Calu3 (cell line): ENCODE data around the gene SIX3. TPM values are rescaled to one million over a fixed set of nuclear protein-coding genes. Genes with fewer than 3 reads are reported as not detected.
A peak's percentile ranks its signal among the peaks of the same experiment; 100 is the strongest.

ENCODE experiments used
- BruUV-seq: library from RNA; stranded (reverse); fragments of 400-500 nt; replicated peaks from 2 replicates; lab custom pipeline; 2021; lab: Mats Ljungman, UMichigan
- CTCF ChIA-PET: fragments of 300-600 bp; sonication (Branson Sonifier 250); formaldehyde crosslinking; loops from one replicate; lab custom pipeline; 2022; ENCODE audit warnings: antibody characterized with exemption; lab: Charles Lee
- DNase-seq: peaks from one replicate; pipeline ENCODE4 v3.0.0; 2022
- H3K27ac Mint-ChIP-seq: one replicate; pipeline ENCODE4 v1.8.0; 2022; ENCODE audit warnings: mixed read lengths; ENCODE audit not compliant: unreplicated experiment
- H3K27me3 Mint-ChIP-seq: one replicate; pipeline ENCODE4 v1.8.0; 2022; ENCODE audit warnings: mixed read lengths; ENCODE audit not compliant: unreplicated experiment
- H3K36me3 Mint-ChIP-seq: one replicate; pipeline ENCODE4 v1.8.0; 2022; ENCODE audit warnings: mild to moderate bottlenecking, moderate library complexity, mixed read lengths; ENCODE audit not compliant: insufficient read depth, unreplicated experiment
- H3K4me1 Mint-ChIP-seq: one replicate; pipeline ENCODE4 v1.8.0; 2022; ENCODE audit warnings: mild to moderate bottlenecking, low read depth, mixed read lengths; ENCODE audit not compliant: unreplicated experiment
- H3K4me3 Mint-ChIP-seq: one replicate; pipeline ENCODE4 v1.8.0; 2022; ENCODE audit warnings: mild to moderate bottlenecking, low read depth, moderate library complexity, mixed read lengths; ENCODE audit not compliant: unreplicated experiment
- H3K9me3 Mint-ChIP-seq: one replicate; pipeline ENCODE4 v1.8.0; 2022; ENCODE audit warnings: low read depth, mixed read lengths; ENCODE audit not compliant: unreplicated experiment
- CTCF ChIP-seq: fragments of 200-600 bp; IDR thresholded peaks from one replicate; pipeline ENCODE4 v1.8.0; 2022; ENCODE audit warnings: antibody characterized with exemption; ENCODE audit not compliant: unreplicated experiment
- intact Hi-C: fragments of 100-400 bp; cut with micrococcal nuclease; formaldehyde crosslinking; loops from one replicate; pipeline ENCODE4 v1.10.0; 2022; ENCODE audit not compliant: unreplicated experiment
- total RNA-seq: library from RNA; stranded (reverse); gene quantifications from 2 replicates; pipeline ENCODE4 v1.2.3, GENCODE V29; 2022

Gene SIX3
- total RNA-seq, 1 experiment from 2014 or later = not detected

- no peak overlapping the region for H3K27ac Mint-ChIP-seq
- no peaks in the 10 kb centered on the region for H3K36me3 Mint-ChIP-seq
- no peak for DNase-seq
- no peak overlapping the region for H3K4me3 Mint-ChIP-seq
- H3K27me3 Mint-ChIP-seq = peaks cover 28% of the 10 kb centered on the region
- peaks cover 9% of the 10 kb centered on the region for H3K4me1 Mint-ChIP-seq
- TF ChIP-seq CTCF = no peak
- CTCF ChIA-PET = interaction anchor here (0.6 kb wide), 1 partner anchor 631 kb away, joined by 4 read pairs; the partner anchor contains the start of gene SRBD1
- no TSS peak for BruUV-seq
- intact Hi-C loops = no loop called here
- no peaks in the 10 kb centered on the region for H3K9me3 Mint-ChIP-seq
Observed at GRCh38 chr2:44979581-44979980, 38.1 kb downstream of the SIX3 start.

DNA sequence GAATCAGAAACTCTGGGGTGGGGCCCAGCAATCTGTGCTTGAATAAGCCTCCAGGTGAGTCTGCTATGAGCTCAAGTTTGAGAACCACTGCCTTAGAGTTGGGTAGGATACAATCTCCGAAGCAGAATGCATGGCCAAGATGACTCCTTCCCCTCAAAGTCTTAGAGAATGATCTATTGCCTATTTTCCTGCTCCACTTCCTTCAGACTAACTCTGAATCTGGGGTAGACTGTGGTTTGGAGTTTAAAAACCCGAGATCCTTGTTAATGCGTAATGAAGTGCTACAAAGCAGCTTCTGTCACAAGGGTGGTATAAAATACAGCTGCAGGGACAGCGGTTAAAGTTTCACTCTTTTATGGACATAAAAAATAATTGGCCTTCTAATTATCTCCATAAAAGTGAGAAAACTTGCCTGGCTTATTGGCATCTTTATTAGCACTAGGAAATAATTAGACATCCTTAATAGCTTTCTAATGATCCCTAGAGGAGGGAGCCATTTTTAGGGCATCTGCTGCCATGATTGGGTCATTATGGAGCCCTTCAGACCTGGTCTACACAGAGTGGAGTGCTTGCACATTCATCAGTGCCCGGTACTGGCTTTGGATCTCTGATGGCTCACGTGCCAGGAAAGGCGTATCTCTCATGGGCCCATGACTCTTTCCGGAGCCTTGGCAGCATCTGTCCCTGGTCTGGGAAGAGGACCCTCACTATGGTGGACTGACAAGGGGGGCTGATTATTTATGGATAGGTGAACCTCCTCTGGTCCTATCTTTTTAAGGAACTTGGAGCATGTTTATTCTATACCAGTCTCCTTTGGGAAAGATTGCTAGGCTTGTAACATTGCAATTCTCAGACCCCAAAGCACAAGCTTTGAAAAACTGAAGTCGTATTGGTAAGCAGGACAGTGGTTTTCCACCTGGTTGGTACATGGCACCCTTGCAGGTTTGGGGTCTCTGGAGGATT lies 39.5 kb downstream of the SIX3 start:
- DNase-seq = no peak
- H3K4me3 Mint-ChIP-seq = no peak overlapping the region
- CTCF ChIA-PET = interaction anchor here (0.6 to 2.0 kb wide), 7 partner anchors 9 to 514 kb away, joined by 3 to 17 read pairs (median 4); no protein-coding TSS in a partner anchor
- H3K4me1 Mint-ChIP-seq = peaks cover 9% of the 10 kb centered on the region
- BruUV-seq = no TSS peak
- no peaks in the 10 kb centered on the region for H3K36me3 Mint-ChIP-seq
- TF ChIP-seq CTCF = no peak
- no peak overlapping the region for H3K27ac Mint-ChIP-seq
- intact Hi-C loops = loop anchor here (1.0 to 5.0 kb wide), 3 partner anchors 461 to 596 kb away; no protein-coding TSS in a partner anchor
- no peaks in the 10 kb centered on the region for H3K9me3 Mint-ChIP-seq
- peaks cover 28% of the 10 kb centered on the region for H3K27me3 Mint-ChIP-seq

GRCh38 chr2:44981714-44982108 lies 40.2 kb downstream of the SIX3 start:
- Mint-ChIP-seq H3K27me3 (peaks cover 24% of the 10 kb centered on the region), H3K4me1 (peaks cover 9% of the 10 kb centered on the region), H3K36me3 (no peaks in the 10 kb centered on the region), H3K9me3 (no peaks in the 10 kb centered on the region), H3K27ac (no peak overlapping the region), H3K4me3 (no peak overlapping the region)
- intact Hi-C loops = loop anchor here (1.0 to 5.0 kb wide), 3 partner anchors 461 to 596 kb away; no protein-coding TSS in a partner anchor
- no TSS peak for BruUV-seq
- CTCF ChIA-PET = interaction anchor here (0.6 to 2.0 kb wide), 9 partner anchors 10 to 514 kb away, joined by 3 to 17 read pairs (median 4); no protein-coding TSS in a partner anchor
- DNase-seq = peak; percentile 77
- peak; percentile 81 for TF ChIP-seq CTCF

- no peak overlapping the region for H3K4me3 Mint-ChIP-seq
- no peak for TF ChIP-seq CTCF
- no peak for DNase-seq
- intact Hi-C loops = loop anchor here (5.0 kb wide), 2 partner anchors 458 to 593 kb away; no protein-coding TSS in a partner anchor
- H3K27me3 Mint-ChIP-seq = peaks cover 13% of the 10 kb centered on the region
- H3K9me3 Mint-ChIP-seq = peaks cover 2% of the 10 kb centered on the region
- CTCF ChIA-PET = no interaction called here
- H3K36me3 Mint-ChIP-seq = no peaks in the 10 kb centered on the region
- BruUV-seq = no TSS peak
- peaks cover 9% of the 10 kb centered on the region for H3K4me1 Mint-ChIP-seq
- H3K27ac Mint-ChIP-seq = no peak overlapping the region
Observed at GRCh38 chr2:44983836-44984604, 42.5 kb downstream of the SIX3 start.
